Calu3 (cell line): Measurements from ENCODE around the gene E2F4. TPM values are rescaled to one million over a fixed set of nuclear protein-coding genes. Genes with fewer than 3 reads are reported as not detected.

Experiments
- BruUV-seq: library from RNA; stranded (reverse); fragments of 400-500 nt; replicated peaks from 2 replicates; lab custom pipeline; 2021; lab: Mats Ljungman, UMichigan
- CTCF ChIA-PET: fragments of 300-600 bp; sonication (Branson Sonifier 250); formaldehyde crosslinking; loops from one replicate; lab custom pipeline; 2022; ENCODE audit warnings: antibody characterized with exemption; lab: Charles Lee
- DNase-seq: peaks from one replicate; pipeline ENCODE4 v3.0.0; 2022
- H3K27ac Mint-ChIP-seq: one replicate; pipeline ENCODE4 v1.8.0; 2022; ENCODE audit warnings: mixed read lengths; ENCODE audit not compliant: unreplicated experiment
- H3K27me3 Mint-ChIP-seq: one replicate; pipeline ENCODE4 v1.8.0; 2022; ENCODE audit warnings: mixed read lengths; ENCODE audit not compliant: unreplicated experiment
- H3K36me3 Mint-ChIP-seq: one replicate; pipeline ENCODE4 v1.8.0; 2022; ENCODE audit warnings: mild to moderate bottlenecking, moderate library complexity, mixed read lengths; ENCODE audit not compliant: insufficient read depth, unreplicated experiment
- H3K4me1 Mint-ChIP-seq: one replicate; pipeline ENCODE4 v1.8.0; 2022; ENCODE audit warnings: mild to moderate bottlenecking, low read depth, mixed read lengths; ENCODE audit not compliant: unreplicated experiment
- H3K4me3 Mint-ChIP-seq: one replicate; pipeline ENCODE4 v1.8.0; 2022; ENCODE audit warnings: mild to moderate bottlenecking, low read depth, moderate library complexity, mixed read lengths; ENCODE audit not compliant: unreplicated experiment
- H3K9me3 Mint-ChIP-seq: one replicate; pipeline ENCODE4 v1.8.0; 2022; ENCODE audit warnings: low read depth, mixed read lengths; ENCODE audit not compliant: unreplicated experiment
- CTCF ChIP-seq: fragments of 200-600 bp; IDR thresholded peaks from one replicate; pipeline ENCODE4 v1.8.0; 2022; ENCODE audit warnings: antibody characterized with exemption; ENCODE audit not compliant: unreplicated experiment
- intact Hi-C: fragments of 100-400 bp; cut with micrococcal nuclease; formaldehyde crosslinking; loops from one replicate; pipeline ENCODE4 v1.10.0; 2022; ENCODE audit not compliant: unreplicated experiment
- total RNA-seq: library from RNA; stranded (reverse); gene quantifications from 2 replicates; pipeline ENCODE4 v1.2.3, GENCODE V29; 2022

The E2F4 gene
- total RNA-seq, 1 experiment from 2014 or later = 95.3 TPM

GRCh38 chr16:67211674-67212073 is 19.7 kb downstream of the E2F4 start:
- CTCF ChIA-PET = no interaction called here
- BruUV-seq = no TSS peak
- Mint-ChIP-seq H3K27ac (no peak overlapping the region), H3K4me1 (no peaks in the 10 kb centered on the region), H3K36me3 (peaks cover 9% of the 10 kb centered on the region), H3K9me3 (no peaks in the 10 kb centered on the region), H3K27me3 (peaks cover 28% of the 10 kb centered on the region), H3K4me3 (no peak overlapping the region)
- DNase-seq = no peak
- intact Hi-C loops = no loop called here
- no peak for TF ChIP-seq CTCF

DNA sequence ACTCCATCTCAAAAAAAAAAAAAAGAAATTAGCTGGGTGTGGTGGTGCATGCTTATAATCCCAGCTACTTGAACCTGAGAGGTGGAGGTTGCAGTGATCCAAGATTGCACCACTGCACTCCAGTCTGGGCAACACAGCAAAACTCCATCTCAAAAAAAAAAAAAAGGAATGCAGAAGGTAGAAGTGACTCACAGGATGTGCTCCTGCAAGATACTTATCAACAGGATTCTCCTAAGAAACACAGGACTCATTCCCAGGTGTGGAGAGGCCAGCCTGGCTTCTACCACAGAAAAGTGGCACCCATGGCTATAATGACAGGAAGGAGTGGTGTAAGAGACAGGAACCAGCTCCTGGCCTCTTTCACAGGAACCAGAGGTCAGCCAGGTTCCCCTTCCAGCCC is 20.8 kb downstream of the E2F4 start:
- intact Hi-C loops = no loop called here
- Mint-ChIP-seq H3K9me3 (no peaks in the 10 kb centered on the region), H3K4me1 (no peaks in the 10 kb centered on the region), H3K27me3 (peaks cover 38% of the 10 kb centered on the region), H3K36me3 (peaks cover 2% of the 10 kb centered on the region), H3K27ac (no peak overlapping the region), H3K4me3 (no peak overlapping the region)
- BruUV-seq = no TSS peak
- no peak for TF ChIP-seq CTCF
- no peak for DNase-seq
- CTCF ChIA-PET = interaction anchor here (0.7 kb wide), 1 partner anchor 327 kb away, joined by 3 read pairs; no protein-coding TSS in a partner anchor

DNA sequence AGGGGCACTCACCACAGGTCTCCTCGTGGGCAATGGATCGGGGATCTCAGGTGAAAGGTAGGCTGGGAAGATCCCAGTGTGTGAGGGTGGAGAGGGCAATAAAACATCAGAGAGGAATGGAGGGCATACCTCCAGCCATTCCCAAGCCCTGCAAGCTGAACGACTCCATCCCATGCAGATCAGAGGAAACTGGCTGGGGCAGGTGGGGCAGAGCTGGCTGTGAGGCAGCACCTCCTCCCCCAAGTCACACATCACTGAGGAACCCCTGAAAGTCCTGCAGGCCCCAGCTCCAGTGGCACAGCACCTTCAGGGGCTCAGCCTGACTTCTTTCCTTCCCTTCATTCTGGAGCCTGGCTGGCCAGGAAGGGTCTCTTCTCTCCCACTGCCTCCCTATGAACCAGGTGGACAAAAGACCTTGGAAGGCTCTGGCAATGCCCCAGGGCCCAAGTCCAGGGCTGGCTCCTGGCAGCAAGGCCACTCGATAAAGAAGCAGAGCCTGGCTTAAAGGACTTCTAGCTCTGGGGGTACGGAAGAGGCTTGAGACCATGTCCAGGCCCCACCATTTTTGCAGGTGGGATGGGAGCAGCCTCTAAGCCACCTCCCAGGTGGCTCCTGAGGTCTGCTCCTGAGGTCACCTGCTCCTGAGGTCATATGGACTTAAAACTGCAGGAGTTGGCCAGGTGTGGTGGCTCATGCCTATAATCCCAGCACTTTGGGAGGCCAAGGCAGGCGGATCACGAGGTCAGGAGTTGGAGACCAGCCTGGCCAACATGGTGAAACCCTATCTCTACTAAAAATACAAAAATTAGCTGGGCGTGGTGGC is 21.5 kb downstream of the E2F4 start:
- intact Hi-C loops = no loop called here
- CTCF ChIA-PET = no interaction called here

GRCh38 chr16:67215706-67216105 is 23.8 kb downstream of the E2F4 start:
- peaks cover 28% of the 10 kb centered on the region for H3K27me3 Mint-ChIP-seq
- no peaks in the 10 kb centered on the region for H3K9me3 Mint-ChIP-seq
- H3K4me3 Mint-ChIP-seq = no peak overlapping the region
- CTCF ChIA-PET = no interaction called here
- intact Hi-C loops = no loop called here
- H3K4me1 Mint-ChIP-seq = no peaks in the 10 kb centered on the region
- no peak for TF ChIP-seq CTCF
- BruUV-seq = no TSS peak
- H3K27ac Mint-ChIP-seq = no peak overlapping the region
- H3K36me3 Mint-ChIP-seq = no peaks in the 10 kb centered on the region
- DNase-seq = no peak

More for the DNA sequence above, 21.5 kb downstream of the E2F4 start:
- no peak overlapping the region for H3K27ac Mint-ChIP-seq
- no peaks in the 10 kb centered on the region for H3K36me3 Mint-ChIP-seq
- no peak for DNase-seq
- no peaks in the 10 kb centered on the region for H3K9me3 Mint-ChIP-seq
- H3K4me3 Mint-ChIP-seq = no peak overlapping the region
- BruUV-seq = no TSS peak
- TF ChIP-seq CTCF = no peak
- peaks cover 41% of the 10 kb centered on the region for H3K27me3 Mint-ChIP-seq
- H3K4me1 Mint-ChIP-seq = no peaks in the 10 kb centered on the region
